ENCODE data around the gene HSP90AB1. TPM values are rescaled to one million over a fixed set of nuclear protein-coding genes. Genes with fewer than 3 reads are reported as not detected.

HSP90AB1 gene
- total RNA-seq, 3 donors from 2014 or later = 322 to 593 (median 399) TPM

DNA sequence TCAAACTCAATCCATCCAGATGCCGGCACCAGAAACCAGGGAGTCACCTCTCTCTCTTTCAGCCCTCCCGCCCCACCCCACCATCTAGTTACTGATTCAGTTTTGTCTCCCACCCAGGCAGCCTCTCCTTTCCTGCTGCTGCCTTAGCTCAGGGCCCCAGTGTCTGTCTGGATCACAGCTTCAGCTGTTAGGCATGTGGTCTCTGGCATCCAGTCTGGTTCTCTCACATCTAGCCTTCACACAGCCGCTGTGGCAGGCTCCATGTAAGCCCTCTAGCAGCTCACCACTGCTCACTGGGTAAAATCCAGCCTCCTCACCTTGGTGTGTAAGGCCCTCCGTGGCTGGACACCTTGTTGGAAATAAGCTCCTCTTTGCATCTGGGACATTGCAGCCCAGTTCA, 44.9 kb downstream of the HSP90AB1 start:
- TF ChIP-seq, protein P1, sequence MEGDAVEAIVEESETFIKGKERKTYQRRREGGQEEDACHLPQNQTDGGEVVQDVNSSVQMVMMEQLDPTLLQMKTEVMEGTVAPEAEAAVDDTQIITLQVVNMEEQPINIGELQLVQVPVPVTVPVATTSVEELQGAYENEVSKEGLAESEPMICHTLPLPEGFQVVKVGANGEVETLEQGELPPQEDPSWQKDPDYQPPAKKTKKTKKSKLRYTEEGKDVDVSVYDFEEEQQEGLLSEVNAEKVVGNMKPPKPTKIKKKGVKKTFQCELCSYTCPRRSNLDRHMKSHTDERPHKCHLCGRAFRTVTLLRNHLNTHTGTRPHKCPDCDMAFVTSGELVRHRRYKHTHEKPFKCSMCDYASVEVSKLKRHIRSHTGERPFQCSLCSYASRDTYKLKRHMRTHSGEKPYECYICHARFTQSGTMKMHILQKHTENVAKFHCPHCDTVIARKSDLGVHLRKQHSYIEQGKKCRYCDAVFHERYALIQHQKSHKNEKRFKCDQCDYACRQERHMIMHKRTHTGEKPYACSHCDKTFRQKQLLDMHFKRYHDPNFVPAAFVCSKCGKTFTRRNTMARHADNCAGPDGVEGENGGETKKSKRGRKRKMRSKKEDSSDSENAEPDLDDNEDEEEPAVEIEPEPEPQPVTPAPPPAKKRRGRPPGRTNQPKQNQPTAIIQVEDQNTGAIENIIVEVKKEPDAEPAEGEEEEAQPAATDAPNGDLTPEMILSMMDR (IDR thresholded peaks at IDR 0.05) = no peak
- DNase-seq (no peak), ATAC-seq (no peak)
- H3K9me3 ChIP-seq = no peaks in the 10 kb centered on the region
- H3K36me3 ChIP-seq (ENCODE audit: low read depth) = no peaks in the 10 kb centered on the region
- no peaks in the 10 kb centered on the region for H3K4me1 ChIP-seq (ENCODE audit: low read depth)
- H3K4me3 ChIP-seq = no peak overlapping the region
- intact Hi-C loops (cut with DNase I, micrococcal nuclease) = no loop called here

DNA sequence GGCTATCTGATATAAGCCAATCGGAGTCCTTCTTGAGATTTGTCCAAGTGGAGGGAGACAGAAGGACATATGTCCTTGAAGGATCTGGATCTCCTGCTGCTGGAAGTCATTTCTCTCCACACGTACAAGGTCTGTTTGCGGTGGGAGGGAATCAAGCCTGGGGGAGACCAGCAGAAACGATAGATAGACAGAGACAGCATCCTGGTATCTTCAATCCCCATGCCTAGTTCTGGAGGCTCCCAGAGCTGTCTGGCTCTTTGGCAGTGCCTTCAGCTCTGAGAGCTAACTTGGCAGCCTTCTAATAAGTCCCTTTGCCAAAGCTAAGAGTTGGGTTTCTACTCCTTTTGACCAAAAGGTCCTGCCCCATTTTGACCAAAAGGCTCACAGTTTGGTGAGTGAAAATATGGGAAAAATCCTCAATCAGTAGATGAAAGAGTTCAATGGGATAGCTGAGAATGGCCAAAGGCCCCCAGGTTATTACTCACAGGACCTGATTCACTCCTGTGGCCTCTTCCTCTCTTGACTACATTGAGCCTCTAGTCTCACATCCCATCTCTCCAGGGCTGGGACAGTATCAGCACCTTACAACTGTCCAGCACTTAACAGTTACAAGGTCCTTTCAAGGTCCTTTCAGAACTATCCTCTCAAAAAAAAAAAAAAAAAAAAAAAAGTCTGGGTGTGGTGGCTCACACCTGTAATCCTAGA, 45.9 kb downstream of the HSP90AB1 start:
- intact Hi-C loops (cut with DNase I, micrococcal nuclease) = no loop called here
- ATAC-seq (no peak), DNase-seq (no peak)
- no peaks in the 10 kb centered on the region for H3K9me3 ChIP-seq
- no peaks in the 10 kb centered on the region for H3K36me3 ChIP-seq (ENCODE audit: low read depth)
- peaks cover 8% of the 10 kb centered on the region for H3K4me1 ChIP-seq (ENCODE audit: low read depth)
- H3K4me3 ChIP-seq = no peak overlapping the region
- TF ChIP-seq, protein P1 (IDR thresholded peaks at IDR 0.05) = no peak

DNA sequence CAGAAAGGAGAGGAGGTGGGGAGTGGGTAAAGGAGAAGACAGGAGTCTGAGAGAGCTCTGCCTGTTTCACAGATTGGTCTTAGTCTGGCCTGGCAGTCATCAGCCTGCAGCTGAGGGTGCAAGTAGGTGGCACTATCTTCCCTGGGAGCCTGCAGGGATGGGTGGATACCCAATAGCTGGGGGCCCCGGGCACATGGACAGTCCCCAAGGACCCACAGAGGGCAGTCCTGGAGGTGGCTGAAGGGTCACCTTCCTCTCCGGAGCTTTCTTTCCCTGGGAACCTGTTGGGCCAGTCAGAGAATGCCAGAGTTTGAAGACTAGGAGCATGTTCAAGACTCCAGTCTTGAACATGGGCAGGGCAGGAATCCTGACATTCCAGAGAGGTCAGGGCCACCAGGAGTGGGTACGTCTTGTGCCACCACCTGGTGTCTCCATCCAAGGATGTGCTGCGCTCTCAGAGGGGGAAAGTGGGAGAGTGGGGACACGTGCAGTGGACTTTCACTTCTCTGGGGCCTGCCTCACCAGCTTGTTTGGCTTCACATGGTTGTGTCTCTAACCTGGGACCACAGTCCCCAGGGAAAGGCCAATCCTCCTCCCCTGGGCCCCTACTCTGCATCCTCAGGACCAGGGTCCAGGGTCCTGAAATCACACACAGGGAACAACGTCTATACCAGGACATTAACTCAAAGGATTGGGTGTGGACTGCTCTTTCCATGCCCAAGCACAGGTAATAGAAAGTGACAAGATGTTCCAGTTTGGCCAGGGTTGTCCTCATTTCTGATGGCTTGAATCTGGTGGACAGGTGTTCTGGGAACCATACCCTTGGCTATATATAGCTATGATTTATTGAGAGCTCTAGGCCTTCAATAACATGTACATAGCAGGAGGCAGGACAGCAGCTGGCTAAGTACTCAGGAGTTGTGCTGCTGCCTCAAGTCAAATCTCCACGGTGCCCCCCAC, 48.2 kb downstream of the HSP90AB1 start:
- TF ChIP-seq, protein P1 (IDR thresholded peaks at IDR 0.05) = no peak
- peaks cover 10% of the 10 kb centered on the region for H3K4me1 ChIP-seq (ENCODE audit: low read depth)
- intact Hi-C loops (cut with DNase I, micrococcal nuclease) = no loop called here
- ATAC-seq (no peak), DNase-seq (no peak)
- no peak overlapping the region for H3K4me3 ChIP-seq
- no peaks in the 10 kb centered on the region for H3K36me3 ChIP-seq (ENCODE audit: low read depth)
- no peaks in the 10 kb centered on the region for H3K9me3 ChIP-seq

DNA sequence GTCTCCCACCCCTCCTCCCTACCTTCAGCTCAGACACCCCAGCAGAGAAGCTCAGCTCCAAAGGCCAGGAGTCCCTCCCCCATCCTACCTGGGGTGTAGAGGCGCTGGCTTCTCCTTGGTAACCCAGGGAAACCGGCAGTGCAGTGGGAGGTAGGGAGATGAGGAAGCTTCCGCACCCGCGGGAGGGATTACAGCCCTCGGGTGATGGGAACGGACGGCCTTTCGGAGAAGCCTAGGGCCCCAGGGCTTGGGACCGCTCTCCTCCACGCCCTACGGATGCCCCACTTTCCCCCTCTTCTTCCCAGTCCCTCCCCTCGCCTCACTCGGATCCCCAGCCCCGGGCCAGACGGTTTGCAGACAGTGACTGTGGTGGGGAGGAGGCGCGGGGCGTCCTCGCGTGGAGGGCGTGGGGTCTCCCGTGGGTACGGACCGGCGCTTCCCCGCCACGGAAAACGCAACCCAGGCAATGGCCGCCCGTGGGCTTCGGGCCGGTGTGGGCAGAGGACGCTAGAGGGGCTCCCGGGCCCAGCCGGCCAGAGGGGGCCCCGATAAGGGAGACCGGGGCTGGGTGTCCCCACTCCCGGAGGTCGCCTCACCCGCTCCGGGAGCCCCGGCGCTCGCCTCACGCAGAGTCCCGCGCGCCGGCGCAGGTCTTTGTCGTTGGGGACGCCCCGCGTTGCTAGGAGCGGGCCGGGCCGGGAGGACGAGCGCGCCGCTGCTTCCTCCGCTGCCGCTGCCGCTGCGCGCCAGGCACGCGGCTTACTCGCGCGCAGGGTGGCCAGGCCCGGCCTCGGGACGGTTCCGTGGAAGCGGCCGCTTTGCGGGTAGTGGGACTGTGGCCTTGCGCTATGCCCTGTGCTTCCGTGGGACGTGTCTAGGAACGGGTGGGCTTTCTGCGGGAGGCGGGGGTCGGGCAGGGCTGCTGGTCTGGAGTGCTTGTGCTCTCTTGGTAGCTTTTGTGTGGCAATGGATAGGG, 50.5 kb downstream of the HSP90AB1 start:
- intact Hi-C loops (cut with DNase I, micrococcal nuclease) = no loop called here
- peak; percentile 77 for ATAC-seq
- DNase-seq = peak in 2 of 3 donors; percentile 45 to 61
- no peaks in the 10 kb centered on the region for H3K9me3 ChIP-seq
- peaks cover 10% of the 10 kb centered on the region for H3K4me1 ChIP-seq (ENCODE audit: low read depth)
- TF ChIP-seq, protein P1 (IDR thresholded peaks at IDR 0.05) = no peak
- no peak overlapping the region for H3K4me3 ChIP-seq
- H3K36me3 ChIP-seq (ENCODE audit: low read depth) = no peaks in the 10 kb centered on the region

Data from mucosa of descending colon (tissue), 3 donors.